ENCODE results near the gene INVS. TPM values are rescaled to one million over a fixed set of nuclear protein-coding genes. Genes with fewer than 3 reads are reported as not detected.
"Not testable (repeated sequence)": the region's sequence is repeated elsewhere in the genome, so short reads cannot be mapped to it uniquely, and the experiment has no call there.

Gene INVS
- total and polyA plus RNA-seq, 4 donors: 4.1 to 33.3 (median 13.1) TPM

GRCh38 chr9:100074093-100074492, 24.9 kb upstream of the INVS start:
- no peaks in the 10 kb centered on the region for H3K36me3 ChIP-seq (ENCODE audit: control insufficient read depth in 1 of 2, insufficient read depth in 2 of 2, low read length in 1 of 2)
- no peaks in the 10 kb centered on the region for H3K9me3 ChIP-seq (ENCODE audit: control insufficient read depth, low read length)
- intact Hi-C loops (cut with DNase I): no loop called here
- DNase-seq (no peak), ATAC-seq (ENCODE audit: low FRiP score) (no peak)
- 44 to 49% methylated on average over 6 of the region's 6 CpGs for WGBS, 2 donors
- H3K27me3 ChIP-seq (ENCODE audit: control insufficient read depth in 1 of 2, insufficient read depth in 2 of 2, low read length in 1 of 2): no peaks in the 10 kb centered on the region
- H3K27ac ChIP-seq (ENCODE audit: low read depth in 1 of 2, low read length in 2 of 2): no peak overlapping the region
- H3K4me3 ChIP-seq (ENCODE audit: low read length in 2 of 2): no peak overlapping the region
- no peaks in the 10 kb centered on the region for H3K4me1 ChIP-seq (ENCODE audit: control insufficient read depth in 1 of 2, insufficient read depth in 2 of 2, low read length in 2 of 2)

- ATAC-seq (ENCODE audit: low FRiP score) (no peak), DNase-seq (no peak)
- no peaks in the 10 kb centered on the region for H3K4me1 ChIP-seq (ENCODE audit: control insufficient read depth in 1 of 2, insufficient read depth in 2 of 2, low read length in 2 of 2)
- H3K4me3 ChIP-seq (ENCODE audit: low read length in 2 of 2): no peak overlapping the region
- H3K27me3 ChIP-seq (ENCODE audit: control insufficient read depth in 1 of 2, insufficient read depth in 2 of 2, low read length in 1 of 2): no peaks in the 10 kb centered on the region
- H3K9me3 ChIP-seq (ENCODE audit: control insufficient read depth, low read length): no peaks in the 10 kb centered on the region
- intact Hi-C loops (cut with DNase I): no loop called here
- H3K36me3 ChIP-seq (ENCODE audit: control insufficient read depth in 1 of 2, insufficient read depth in 2 of 2, low read length in 1 of 2): no peaks in the 10 kb centered on the region
- WGBS, 2 donors: 98 to 99% methylated on average over 6 of the region's 6 CpGs
- no peak overlapping the region for H3K27ac ChIP-seq (ENCODE audit: low read depth in 1 of 2, low read length in 2 of 2)
These were observed 24.1 kb upstream of the INVS start for GRCh38 chr9:100074989-100075388.

GRCh38 chr9:100076256-100076655, 22.8 kb upstream of the INVS start:
- H3K27me3 ChIP-seq (ENCODE audit: control insufficient read depth in 1 of 2, insufficient read depth in 2 of 2, low read length in 1 of 2); H3K27ac ChIP-seq (ENCODE audit: low read depth in 1 of 2, low read length in 2 of 2); ATAC-seq (ENCODE audit: low FRiP score); H3K4me3 ChIP-seq (ENCODE audit: low read length in 2 of 2); H3K36me3 ChIP-seq (ENCODE audit: control insufficient read depth in 1 of 2, insufficient read depth in 2 of 2, low read length in 1 of 2); H3K4me1 ChIP-seq (ENCODE audit: control insufficient read depth in 1 of 2, insufficient read depth in 2 of 2, low read length in 2 of 2); DNase-seq; intact Hi-C loops (cut with DNase I); H3K9me3 ChIP-seq (ENCODE audit: control insufficient read depth, low read length): not testable (repeated sequence)
- 98 to 99% methylated on average over 4 of the region's 4 CpGs for WGBS, 2 donors

GRCh38 chr9:100082782-100083181, 16.3 kb upstream of the INVS start:
- no peak overlapping the region for H3K27ac ChIP-seq (ENCODE audit: low read depth in 1 of 2, low read length in 2 of 2)
- DNase-seq (no peak), ATAC-seq (ENCODE audit: low FRiP score) (no peak)
- no peak overlapping the region for H3K4me3 ChIP-seq (ENCODE audit: low read length in 2 of 2)
- H3K9me3 ChIP-seq (ENCODE audit: control insufficient read depth, low read length): no peaks in the 10 kb centered on the region
- H3K4me1 ChIP-seq (ENCODE audit: control insufficient read depth in 1 of 2, insufficient read depth in 2 of 2, low read length in 2 of 2): peaks cover 3 to 10% of the 10 kb centered on the region in 2 donors
- H3K27me3 ChIP-seq (ENCODE audit: control insufficient read depth in 1 of 2, insufficient read depth in 2 of 2, low read length in 1 of 2): no peaks in the 10 kb centered on the region
- H3K36me3 ChIP-seq (ENCODE audit: control insufficient read depth in 1 of 2, insufficient read depth in 2 of 2, low read length in 1 of 2): no peaks in the 10 kb centered on the region
- intact Hi-C loops (cut with DNase I): no loop called here

GRCh38 chr9:100083448-100084127, 15.5 kb upstream of the INVS start:
- H3K36me3 ChIP-seq (ENCODE audit: control insufficient read depth in 1 of 2, insufficient read depth in 2 of 2, low read length in 1 of 2): no peaks in the 10 kb centered on the region
- no peak for ATAC-seq (ENCODE audit: low FRiP score)
- H3K4me3 ChIP-seq (ENCODE audit: low read length in 2 of 2): no peak overlapping the region
- H3K27ac ChIP-seq (ENCODE audit: low read depth in 1 of 2, low read length in 2 of 2): no peak overlapping the region
- DNase-seq: no peak
- no peaks in the 10 kb centered on the region for H3K27me3 ChIP-seq (ENCODE audit: control insufficient read depth in 1 of 2, insufficient read depth in 2 of 2, low read length in 1 of 2)
- intact Hi-C loops (cut with DNase I): no loop called here
- no peaks in the 10 kb centered on the region for H3K9me3 ChIP-seq (ENCODE audit: control insufficient read depth, low read length)
- H3K4me1 ChIP-seq (ENCODE audit: control insufficient read depth in 1 of 2, insufficient read depth in 2 of 2, low read length in 2 of 2): peaks cover 3 to 10% of the 10 kb centered on the region in 2 donors
- WGBS, 2 donors: 84 to 88% methylated on average over 5 of the region's 5 CpGs

GRCh38 chr9:100084128-100084453, 15.0 kb upstream of the INVS start:
- ATAC-seq (ENCODE audit: low FRiP score): no peak
- peaks cover 4 to 10% of the 10 kb centered on the region in 2 donors for H3K4me1 ChIP-seq (ENCODE audit: control insufficient read depth in 1 of 2, insufficient read depth in 2 of 2, low read length in 2 of 2)

GRCh38 chr9:100084734-100085133, 14.3 kb upstream of the INVS start:
- no peaks in the 10 kb centered on the region for H3K9me3 ChIP-seq (ENCODE audit: control insufficient read depth, low read length)
- no peak overlapping the region for H3K4me3 ChIP-seq (ENCODE audit: low read length in 2 of 2)
- H3K4me1 ChIP-seq (ENCODE audit: control insufficient read depth in 1 of 2, insufficient read depth in 2 of 2, low read length in 2 of 2): peaks cover 5 to 10% of the 10 kb centered on the region in 2 donors
- no peaks in the 10 kb centered on the region for H3K27me3 ChIP-seq (ENCODE audit: control insufficient read depth in 1 of 2, insufficient read depth in 2 of 2, low read length in 1 of 2)
- ATAC-seq (ENCODE audit: low FRiP score) (no peak), DNase-seq (no peak)
- H3K27ac ChIP-seq (ENCODE audit: low read depth in 1 of 2, low read length in 2 of 2): no peak overlapping the region
- WGBS, 2 donors: 90 to 92% methylated on average over 5 of the region's 5 CpGs
- H3K36me3 ChIP-seq (ENCODE audit: control insufficient read depth in 1 of 2, insufficient read depth in 2 of 2, low read length in 1 of 2): no peaks in the 10 kb centered on the region
- intact Hi-C loops (cut with DNase I): no loop called here

More at GRCh38 chr9:100084128-100084453, 15.0 kb upstream of the INVS start:
- no peak for DNase-seq
- Histone ChIP-seq H3K9me3 (ENCODE audit: control insufficient read depth, low read length) (no peaks in the 10 kb centered on the region), H3K36me3 (ENCODE audit: control insufficient read depth in 1 of 2, insufficient read depth in 2 of 2, low read length in 1 of 2) (no peaks in the 10 kb centered on the region), H3K27ac (ENCODE audit: low read depth in 1 of 2, low read length in 2 of 2) (no peak overlapping the region), H3K4me3 (ENCODE audit: low read length in 2 of 2) (no peak overlapping the region), H3K27me3 (ENCODE audit: control insufficient read depth in 1 of 2, insufficient read depth in 2 of 2, low read length in 1 of 2) (no peaks in the 10 kb centered on the region)
- intact Hi-C loops (cut with DNase I): no loop called here
- 85 to 91% methylated on average over 1 of the region's 1 CpG for WGBS, 2 donors

- Histone ChIP-seq H3K27me3 (ENCODE audit: control insufficient read depth in 1 of 2, insufficient read depth in 2 of 2, low read length in 1 of 2) (no peaks in the 10 kb centered on the region), H3K36me3 (ENCODE audit: control insufficient read depth in 1 of 2, insufficient read depth in 2 of 2, low read length in 1 of 2) (no peaks in the 10 kb centered on the region), H3K4me3 (ENCODE audit: low read length in 2 of 2) (no peak overlapping the region), H3K4me1 (ENCODE audit: control insufficient read depth in 1 of 2, insufficient read depth in 2 of 2, low read length in 2 of 2) (peaks cover 5 to 10% of the 10 kb centered on the region in 2 donors), H3K27ac (ENCODE audit: low read depth in 1 of 2, low read length in 2 of 2) (no peak overlapping the region), H3K9me3 (ENCODE audit: control insufficient read depth, low read length) (no peaks in the 10 kb centered on the region)
- DNase-seq: no peak
- ATAC-seq (ENCODE audit: low FRiP score): no peak
- 88 to 91% methylated on average over 3 of the region's 3 CpGs for WGBS, 2 donors
- intact Hi-C loops (cut with DNase I): no loop called here
These were observed 12.9 kb upstream of the INVS start for GRCh38 chr9:100086097-100086635.

- Histone ChIP-seq H3K27me3 (ENCODE audit: control insufficient read depth in 1 of 2, insufficient read depth in 2 of 2, low read length in 1 of 2) (no peaks in the 10 kb centered on the region), H3K9me3 (ENCODE audit: control insufficient read depth, low read length) (no peaks in the 10 kb centered on the region), H3K36me3 (ENCODE audit: control insufficient read depth in 1 of 2, insufficient read depth in 2 of 2, low read length in 1 of 2) (no peaks in the 10 kb centered on the region), H3K4me3 (ENCODE audit: low read length in 2 of 2) (no peak overlapping the region), H3K27ac (ENCODE audit: low read depth in 1 of 2, low read length in 2 of 2) (no peak overlapping the region), H3K4me1 (ENCODE audit: control insufficient read depth in 1 of 2, insufficient read depth in 2 of 2, low read length in 2 of 2) (peaks cover 5 to 10% of the 10 kb centered on the region in 2 donors)
- 46 to 47% methylated on average over 1 of the region's 1 CpG for WGBS, 2 donors
- ATAC-seq (ENCODE audit: low FRiP score) (no peak), DNase-seq (no peak)
- intact Hi-C loops (cut with DNase I): no loop called here
These were observed 11.8 kb upstream of the INVS start for GRCh38 chr9:100087218-100087617.

Data from aorta (tissue), 5 donors.